Testis (tissue), 2 donors: ENCODE measurements around the gene DNAJB14.

Experiments
- CTCF ChIP-seq, 3 experiments: fragments of 450-650 bp in 2 of 3; fragments of 200-600 bp in 1 of 3; sonication (generic) in 1 of 3; IDR thresholded peaks; one replicate each; pipeline ENCODE4 v1.5.1; 2016 to 2019; ENCODE audit warnings: antibody characterized with exemption in 3 of 3, mild to moderate bottlenecking in 2 of 3, moderate library complexity in 1 of 3
- POLR2A ChIP-seq: fragments of 450-650 bp; IDR thresholded peaks from one replicate; pipeline ENCODE4 v1.6.1; 2017; ENCODE audit warnings: antibody characterized with exemption, mild to moderate bottlenecking, moderate library complexity

GRCh38 chr4:99847362-99847976 lies 98.9 kb downstream of the DNAJB14 start:
- TF ChIP-seq CTCF (IDR thresholded peaks at IDR 0.05) (no peak), POLR2A (no peak)
